ENCODE results near the gene NKAIN1.

DNA sequence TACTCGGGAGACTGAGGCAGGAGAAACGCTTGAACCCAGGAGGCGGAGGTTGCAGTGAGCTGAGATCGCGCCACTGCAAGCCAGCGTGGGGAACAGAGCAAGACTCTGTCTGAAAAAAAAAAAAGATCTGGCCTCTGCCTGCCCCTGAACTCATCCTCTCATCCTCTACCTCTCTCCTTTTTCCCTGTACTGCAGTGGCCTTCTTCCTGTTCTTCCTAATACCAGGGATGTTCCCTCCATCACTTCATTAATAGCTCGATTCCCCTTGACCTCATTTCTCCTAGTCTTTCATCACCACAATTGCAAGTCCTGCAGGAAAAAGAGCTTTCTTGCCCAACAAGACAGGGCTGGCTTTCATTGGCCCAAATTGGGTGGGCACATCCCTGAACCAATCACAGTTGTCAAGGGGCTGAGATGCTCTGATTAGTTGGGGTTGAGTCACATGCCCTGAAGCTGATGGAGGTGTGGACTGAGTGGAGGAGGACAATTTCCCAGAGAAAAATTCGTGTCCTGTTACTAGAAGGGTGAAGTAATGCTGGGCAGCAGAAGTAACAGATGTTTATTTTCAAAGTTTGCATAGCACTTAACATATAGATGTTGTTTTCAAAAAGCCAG lies 87.4 kb downstream of the NKAIN1 start:
- no peak for TF ChIP-seq EZH2 (IDR thresholded peaks at IDR 0.05; ENCODE audit: low read length, unreplicated experiment)
- TF ChIP-seq, protein P1, sequence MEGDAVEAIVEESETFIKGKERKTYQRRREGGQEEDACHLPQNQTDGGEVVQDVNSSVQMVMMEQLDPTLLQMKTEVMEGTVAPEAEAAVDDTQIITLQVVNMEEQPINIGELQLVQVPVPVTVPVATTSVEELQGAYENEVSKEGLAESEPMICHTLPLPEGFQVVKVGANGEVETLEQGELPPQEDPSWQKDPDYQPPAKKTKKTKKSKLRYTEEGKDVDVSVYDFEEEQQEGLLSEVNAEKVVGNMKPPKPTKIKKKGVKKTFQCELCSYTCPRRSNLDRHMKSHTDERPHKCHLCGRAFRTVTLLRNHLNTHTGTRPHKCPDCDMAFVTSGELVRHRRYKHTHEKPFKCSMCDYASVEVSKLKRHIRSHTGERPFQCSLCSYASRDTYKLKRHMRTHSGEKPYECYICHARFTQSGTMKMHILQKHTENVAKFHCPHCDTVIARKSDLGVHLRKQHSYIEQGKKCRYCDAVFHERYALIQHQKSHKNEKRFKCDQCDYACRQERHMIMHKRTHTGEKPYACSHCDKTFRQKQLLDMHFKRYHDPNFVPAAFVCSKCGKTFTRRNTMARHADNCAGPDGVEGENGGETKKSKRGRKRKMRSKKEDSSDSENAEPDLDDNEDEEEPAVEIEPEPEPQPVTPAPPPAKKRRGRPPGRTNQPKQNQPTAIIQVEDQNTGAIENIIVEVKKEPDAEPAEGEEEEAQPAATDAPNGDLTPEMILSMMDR (conservative IDR thresholded peaks at IDR 0.05; ENCODE audit: low read depth, low read length): no peak
